HG02870 (cell line): ENCODE data around the gene RASEF.

Experiments used
- ATAC-seq: cut with Tn5 transposase; IDR thresholded peaks from one replicate; pipeline ENCODE4 v1.9.1; 2021; ENCODE audit warnings: mild to moderate bottlenecking, moderate library complexity; ENCODE audit not compliant: unreplicated experiment

The RASEF gene

GRCh38 chr9:83015897-83016296 lies 47.0 kb downstream of the RASEF start:
- ATAC-seq: no peak

DNA sequence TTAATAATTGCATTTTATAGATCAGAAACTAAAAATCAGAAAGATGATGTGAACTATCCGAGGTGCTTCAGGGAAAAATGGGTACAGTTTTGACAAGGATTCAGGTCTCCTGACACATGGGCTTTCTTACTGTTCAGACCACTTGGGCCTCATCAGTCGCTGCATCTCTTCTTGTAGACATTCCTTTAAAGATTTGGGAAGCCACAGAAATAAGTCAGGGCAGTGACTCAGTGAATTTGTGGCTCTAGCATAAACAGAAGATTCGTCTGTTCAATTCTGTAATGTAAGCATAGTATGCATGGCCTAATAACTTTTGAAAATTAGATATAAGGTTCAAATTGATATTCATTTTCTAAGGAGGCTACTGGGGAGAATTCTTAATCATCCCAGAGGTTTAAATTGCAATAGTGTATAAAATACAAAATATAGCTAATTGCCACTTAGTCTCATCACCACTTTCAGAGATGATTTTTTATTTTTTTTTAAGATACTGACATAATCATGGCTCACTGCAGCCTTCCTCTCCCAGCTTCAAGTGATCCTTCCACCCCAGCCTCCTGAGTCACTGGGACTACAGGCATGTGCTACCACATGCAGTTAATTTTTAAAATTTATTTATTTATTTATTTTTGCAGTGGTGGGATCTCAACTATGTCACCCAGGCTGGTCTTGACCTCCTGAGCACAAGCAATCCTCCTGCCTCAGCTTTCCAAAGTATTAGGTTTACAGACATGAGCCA lies 48.9 kb downstream of the RASEF start:
- no peak for ATAC-seq

- no peak for ATAC-seq
Observed at GRCh38 chr9:83012922-83013838, 49.8 kb downstream of the RASEF start.

GRCh38 chr9:83012168-83012921 lies 50.6 kb downstream of the RASEF start:
- ATAC-seq: no peak

DNA sequence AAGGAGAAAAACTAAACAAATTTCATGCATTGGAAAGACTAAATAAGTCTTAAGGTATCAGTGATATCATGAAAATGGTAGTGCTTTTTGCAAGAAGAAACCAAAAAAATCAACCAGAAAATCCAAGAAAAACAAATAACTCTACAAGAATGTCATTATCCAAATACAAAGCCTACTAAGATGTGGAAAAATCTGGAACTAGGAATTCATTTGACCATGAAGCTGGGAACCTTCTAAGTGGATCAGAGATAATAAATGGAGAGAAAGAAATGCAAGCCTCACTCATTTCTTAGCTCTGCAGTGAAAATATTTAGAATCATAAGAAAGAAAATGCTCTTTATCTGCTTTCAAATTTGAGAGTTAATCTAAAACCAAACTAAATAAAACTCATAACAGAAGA lies 51.3 kb downstream of the RASEF start:
- ATAC-seq: no peak

DNA sequence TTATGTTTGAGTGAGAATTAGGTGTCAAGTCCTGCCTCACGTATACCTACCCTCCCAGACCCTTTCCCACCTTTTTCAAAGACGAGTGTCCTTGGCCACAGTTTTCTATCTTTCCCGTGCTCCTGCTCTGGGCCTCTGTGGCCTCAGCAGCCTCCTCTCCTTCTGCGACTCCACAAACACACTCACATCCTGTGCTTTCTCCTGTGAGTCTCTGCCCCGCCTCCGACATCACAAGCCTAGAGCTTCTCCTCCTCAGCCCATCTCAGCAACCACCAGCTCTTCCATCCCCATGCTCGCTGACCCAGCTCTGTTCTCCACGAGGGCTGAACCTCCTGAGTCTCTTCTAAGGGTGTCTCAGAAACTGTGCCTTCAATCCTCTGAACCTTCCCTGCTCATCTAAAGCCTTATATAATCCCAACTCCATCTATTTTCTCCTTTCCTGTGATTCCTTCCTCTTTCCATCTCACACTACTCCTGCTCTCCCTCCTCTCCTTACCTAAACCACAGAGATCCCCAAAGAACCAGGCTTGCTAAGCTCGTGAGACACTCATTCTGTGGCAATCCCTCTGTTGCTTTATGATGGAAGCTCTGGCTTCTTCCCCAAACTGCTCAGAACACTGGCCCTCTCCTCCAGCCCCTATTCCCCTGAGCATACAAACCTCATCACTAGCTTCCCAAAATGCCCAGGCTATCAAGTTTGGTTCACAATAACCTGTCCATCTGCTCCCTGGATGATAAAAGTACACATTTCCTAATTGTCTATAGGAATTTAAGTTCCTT lies 55.2 kb downstream of the RASEF start:
- no peak for ATAC-seq

DNA sequence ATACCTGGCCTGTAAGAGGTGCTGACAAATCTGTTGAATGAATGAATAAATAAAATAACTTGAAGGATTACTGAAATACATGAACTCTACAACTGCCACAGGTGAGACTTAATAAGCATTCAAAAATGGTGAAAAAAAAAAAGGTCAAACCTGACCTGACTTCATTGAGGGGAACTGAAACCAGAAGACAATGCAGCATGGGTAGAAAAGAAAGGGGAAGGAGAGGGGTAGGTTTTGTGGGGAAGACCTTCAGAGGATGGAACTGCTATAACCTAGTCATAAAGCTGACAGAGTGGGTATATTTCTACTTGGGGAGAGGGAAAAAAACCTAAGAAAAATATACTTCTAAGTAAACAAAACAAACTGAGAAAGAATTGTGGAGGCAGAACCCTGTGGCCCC lies 56.6 kb downstream of the RASEF start:
- ATAC-seq: peak; percentile 76

DNA sequence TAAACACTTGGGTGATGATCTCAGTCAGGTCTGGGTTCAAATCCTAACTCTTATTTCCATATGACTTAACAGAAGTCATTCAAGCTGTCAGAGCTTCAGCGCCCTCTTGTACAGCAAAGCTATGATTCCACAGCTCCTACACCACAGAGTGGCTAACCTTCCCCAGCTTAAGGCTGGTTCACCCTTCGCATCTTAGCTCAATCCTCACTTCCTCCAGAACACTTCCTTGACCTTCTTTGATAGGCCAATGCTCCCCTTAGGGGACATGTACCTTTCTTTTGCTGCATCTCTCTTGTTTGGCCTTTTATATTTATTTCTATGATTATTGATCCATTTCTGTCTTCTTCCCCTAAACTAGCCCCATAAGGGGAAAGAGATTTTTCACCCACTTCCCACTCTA lies 57.0 kb downstream of the RASEF start:
- ATAC-seq: no peak

DNA sequence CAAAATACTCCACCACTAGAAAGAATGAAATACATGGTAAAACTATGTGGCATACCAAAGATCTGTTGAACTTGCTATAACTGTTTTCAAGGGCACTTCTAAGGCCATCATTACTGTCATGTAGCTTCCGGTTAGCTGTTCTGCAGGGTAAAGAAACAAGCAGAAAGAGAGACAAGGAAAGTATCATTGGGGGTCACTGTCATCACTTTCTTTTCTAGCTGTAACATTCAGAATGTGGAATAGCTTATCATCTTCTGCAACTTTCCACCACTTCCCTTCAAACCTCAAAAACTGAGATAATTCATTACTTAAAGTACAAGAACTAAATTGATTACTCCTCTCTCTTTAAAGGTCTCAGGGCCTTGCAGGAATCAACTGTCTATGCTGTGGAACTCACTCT lies 57.6 kb downstream of the RASEF start:
- no peak for ATAC-seq

- ATAC-seq: no peak
Observed at GRCh38 chr9:83002329-83002728, 60.6 kb downstream of the RASEF start.

- ATAC-seq: no peak
Observed at GRCh38 chr9:83000765-83001164, 62.2 kb downstream of the RASEF start.

DNA sequence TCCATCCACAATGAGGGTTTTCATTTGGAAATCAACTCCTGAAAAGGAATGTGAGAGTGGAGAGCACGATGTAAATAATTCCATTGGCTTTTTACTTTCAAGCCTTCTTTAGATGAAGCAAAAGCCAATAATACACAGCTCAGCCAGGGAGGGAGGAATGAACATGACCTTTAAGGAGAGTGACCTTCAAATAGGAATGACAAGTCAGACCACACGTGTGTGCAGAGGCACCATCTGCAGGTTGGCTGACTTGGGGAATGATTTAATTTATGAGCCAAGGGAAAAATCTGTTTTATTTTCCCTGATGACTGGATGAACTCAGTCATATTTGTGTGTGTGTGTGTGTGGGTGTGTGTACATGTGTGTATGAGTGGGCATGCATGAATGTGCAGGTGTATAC lies 64.5 kb downstream of the RASEF start:
- no peak for ATAC-seq

DNA sequence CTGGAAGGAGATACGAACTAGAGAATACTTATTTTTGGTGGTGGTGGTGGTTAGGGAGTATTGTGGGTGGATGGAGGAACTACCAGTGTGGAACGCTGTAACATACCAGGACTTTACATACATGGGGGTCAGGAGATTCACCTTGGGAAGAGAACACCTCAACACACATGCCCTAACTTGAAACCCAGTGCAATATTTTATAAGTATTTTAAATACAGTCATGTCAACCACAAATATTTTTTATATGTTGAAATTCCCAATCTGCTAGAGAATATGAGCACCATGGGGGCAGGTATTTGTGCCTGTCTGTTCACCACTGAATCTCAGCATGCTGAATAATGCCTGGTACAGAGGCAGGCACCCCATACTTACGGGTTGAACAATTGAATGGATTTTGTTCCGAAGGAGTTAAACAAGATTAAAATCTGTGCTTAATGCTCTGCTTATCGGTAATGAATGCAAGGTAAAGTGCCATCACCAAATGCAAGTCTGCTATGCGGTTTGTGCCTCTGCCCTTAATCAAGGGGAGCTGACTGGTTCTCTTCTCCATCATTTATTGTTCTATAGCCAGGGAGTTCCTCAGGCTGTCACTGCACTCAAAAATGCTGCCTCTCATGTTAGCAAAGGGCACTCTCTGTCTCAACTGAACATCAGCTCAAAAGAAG lies 65.3 kb downstream of the RASEF start:
- ATAC-seq: no peak

DNA sequence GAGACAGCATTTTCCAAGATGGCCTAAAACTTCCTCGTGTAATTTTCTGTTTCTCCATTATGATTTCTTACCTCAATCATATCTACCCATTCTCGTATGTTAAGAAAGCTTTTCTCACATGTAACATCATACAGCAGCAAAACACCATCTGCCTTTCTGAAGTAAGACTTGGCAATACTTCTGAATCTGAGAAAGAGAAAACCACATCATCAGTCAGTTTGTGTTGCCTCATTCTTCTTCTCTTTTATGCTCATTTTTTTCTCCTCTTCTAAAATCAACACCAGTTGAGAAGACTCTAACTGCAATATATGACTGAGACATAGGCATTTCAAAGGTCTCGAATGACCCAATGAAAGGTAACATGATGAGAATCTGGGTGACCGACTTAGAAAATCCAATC lies 66.0 kb downstream of the RASEF start:
- ATAC-seq: no peak

DNA sequence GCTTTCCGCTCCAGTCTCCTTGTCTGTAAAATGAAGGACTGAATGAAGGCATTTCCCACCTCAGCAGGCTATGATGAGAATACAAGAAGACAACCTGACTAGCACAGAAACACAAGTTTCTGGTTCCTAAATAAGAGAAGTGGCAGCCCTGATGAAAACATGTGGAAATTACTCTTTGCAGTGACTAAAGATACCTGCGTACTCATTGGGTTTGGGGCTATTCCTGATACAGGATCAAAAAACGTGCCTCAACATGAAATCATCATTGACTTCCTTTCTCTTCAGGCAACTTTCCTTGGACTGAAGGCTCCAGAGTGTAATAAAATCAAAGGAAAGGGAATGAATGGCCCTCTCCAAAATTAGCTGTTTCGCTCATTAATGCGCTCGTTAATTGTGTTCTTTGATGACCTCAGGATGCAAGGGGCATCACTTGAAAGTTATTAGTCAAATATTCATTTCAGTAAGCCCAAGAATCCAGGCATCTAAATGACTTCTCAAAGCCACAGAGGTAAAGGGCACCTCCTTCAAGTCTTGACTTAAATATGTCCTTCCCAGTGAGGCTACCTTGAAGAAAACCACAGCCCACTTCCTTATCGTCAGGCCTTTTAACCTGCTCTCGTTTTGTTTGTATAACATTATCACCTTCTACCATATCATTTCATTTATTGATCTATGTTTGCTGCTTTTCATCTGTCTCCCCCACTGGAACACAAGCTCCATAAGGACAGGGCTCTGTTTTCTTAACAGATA lies 68.9 kb downstream of the RASEF start:
- ATAC-seq: no peak

GRCh38 chr9:82991671-82992070 lies 71.3 kb downstream of the RASEF start:
- no peak for ATAC-seq

DNA sequence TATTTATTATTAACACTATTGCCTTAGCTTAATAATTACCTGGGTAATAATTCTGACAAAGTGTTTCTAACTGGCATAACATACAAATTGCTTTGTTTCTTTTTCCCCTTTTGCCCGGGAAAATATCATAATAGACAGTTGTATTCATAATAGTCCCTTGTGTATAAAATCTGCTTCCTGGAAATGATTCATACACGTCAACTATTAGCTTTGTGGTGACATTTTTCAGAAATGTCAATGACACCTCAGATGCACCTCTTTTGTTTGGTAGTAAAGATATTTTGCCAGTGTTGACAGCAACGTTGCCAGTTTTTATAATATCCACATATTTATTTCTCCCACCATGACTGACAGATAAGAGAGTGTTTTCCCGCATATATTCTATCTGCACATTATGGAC lies 73.0 kb downstream of the RASEF start:
- ATAC-seq: no peak

DNA sequence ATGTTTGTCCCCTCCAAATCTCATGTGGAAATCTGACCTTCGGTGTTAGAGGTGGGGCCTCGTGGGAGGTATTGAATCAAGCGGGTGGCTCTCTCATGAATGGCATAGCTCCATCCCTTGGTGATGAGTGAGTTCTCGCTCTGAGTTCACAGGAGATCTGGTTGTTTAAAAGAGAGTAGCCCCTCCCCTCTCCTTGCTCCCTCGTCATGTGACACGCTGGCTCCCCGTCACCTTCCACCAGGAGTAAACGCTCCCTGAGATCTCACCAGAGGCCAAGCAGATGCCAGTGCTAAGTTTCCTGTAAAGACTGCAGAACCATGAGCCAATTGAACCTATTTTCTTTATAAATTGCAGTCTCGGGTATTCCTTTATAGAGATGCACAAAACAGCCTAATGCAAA lies 74.5 kb downstream of the RASEF start:
- no peak for ATAC-seq

DNA sequence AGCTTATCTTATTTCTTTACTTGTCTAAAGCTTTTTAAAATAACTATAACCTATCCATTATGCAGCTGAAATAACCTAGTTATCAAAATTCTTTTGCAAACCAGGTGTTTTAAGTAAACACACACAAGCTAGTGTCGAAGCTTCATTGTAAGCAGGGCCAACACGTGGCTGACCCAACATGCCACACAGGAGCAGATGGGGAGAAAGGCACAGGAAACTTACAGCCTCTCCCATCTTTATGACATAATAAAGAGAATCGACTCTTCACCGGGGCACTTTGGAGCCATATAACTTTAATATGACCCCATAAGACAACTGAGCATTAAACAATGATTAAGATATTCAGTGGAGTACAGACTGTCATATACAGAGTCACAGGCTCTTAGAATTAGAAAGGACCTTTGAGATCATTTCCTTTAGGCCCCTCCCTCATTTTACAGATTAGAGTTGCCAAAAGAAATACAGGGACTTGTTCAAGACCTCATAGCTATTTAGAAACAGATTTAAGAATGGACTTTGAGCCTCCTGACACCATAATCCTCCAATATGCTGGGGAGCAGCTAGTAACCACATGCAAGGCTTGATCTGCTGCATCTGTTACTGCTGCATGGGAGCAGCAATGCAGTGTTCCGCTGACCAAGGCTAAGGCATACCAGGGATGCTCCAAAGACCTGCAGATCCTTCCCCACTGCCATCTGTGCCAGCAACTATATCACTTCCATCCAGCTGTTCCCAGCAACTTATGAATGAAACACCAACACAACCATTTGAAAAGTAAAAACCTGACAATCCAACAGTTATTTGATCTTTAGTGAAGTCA lies 75.4 kb downstream of the RASEF start:
- ATAC-seq: no peak
